HG03432 (cell line): ENCODE measurements around the gene MCM10.

Experiments used
- ATAC-seq: cut with Tn5 transposase; IDR thresholded peaks from one replicate; pipeline ENCODE4 v1.9.1; 2021; ENCODE audit warnings: mild to moderate bottlenecking, moderate library complexity; ENCODE audit not compliant: unreplicated experiment

Gene MCM10

DNA sequence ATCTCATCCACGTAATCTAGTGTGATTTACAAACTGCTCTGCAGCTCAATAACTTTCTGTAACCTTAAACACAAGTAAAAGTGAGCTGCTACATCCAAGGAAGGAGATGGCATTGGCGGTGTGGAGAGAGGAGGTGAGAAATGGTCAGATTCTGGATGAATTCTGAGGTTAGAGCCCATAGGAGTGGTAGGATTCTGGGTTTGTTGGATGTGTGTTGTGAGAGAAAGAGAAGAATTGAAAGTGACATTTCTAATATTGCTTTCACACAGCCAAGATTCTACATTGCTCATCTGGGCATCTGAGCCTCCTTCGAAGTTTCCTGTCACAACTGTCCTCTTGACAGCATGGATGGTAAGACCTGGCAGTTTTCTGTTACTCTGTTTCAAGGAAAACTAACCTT is 2.5 kb downstream of the MCM10 start:
- no peak for ATAC-seq

DNA sequence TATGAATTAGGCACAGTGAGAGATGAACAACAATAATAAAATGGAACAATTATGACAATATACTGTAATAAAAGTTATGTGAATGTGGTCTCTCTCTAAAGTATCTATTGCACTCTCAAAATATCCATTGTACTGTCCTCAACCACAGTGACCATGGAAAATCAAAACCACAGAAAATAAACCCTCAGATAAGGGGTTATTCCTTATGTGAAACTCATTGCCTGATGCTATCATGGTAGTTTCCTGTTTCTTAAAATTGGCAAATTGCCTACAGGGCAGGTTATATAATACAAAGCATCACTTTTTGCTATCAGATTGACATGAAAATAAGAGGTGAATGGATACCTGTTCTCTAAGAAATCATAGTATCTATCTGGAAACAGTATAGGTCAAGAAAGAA is 3.8 kb downstream of the MCM10 start:
- ATAC-seq: no peak

DNA sequence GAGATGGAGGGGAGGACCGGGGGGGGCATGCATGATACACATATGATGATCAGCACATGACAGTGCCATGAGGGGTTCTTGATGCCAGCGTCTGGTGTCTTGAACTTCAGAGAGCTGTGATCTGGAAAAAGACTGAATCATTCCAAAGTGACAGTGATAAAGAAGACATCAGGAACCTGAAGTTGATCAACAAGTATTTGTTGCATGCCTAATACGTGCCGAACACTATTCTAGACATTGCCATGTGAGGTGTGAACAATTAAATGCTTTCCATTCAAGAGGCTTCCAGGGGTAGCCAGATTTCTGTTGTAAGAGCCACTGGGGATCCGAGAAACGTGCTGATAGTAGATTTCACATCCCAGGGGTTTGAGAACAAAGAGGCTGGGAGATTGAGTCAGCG is 6.2 kb downstream of the MCM10 start:
- ATAC-seq: no peak

GRCh38 chr10:13168781-13169180 is 7.4 kb downstream of the MCM10 start:
- ATAC-seq: no peak

DNA sequence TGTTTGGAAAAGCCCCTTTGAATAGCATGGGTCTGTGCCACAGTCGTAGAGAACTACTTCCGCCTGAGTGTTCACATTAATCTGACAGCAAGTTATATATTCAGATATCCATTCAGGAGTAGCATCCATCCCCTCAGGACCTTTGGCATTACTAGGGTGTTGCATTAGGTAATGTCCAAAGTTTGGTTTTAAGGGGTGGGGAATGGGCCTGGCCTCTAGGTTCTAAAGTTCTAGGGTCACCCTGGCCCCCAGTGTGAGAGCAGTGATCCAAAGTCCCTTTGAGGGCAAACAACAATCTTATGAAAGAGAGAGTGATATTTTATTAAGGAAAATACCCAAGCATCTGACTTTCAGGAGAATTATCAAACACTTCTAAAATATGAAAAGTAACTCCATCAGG is 12.3 kb downstream of the MCM10 start:
- ATAC-seq: no peak

DNA sequence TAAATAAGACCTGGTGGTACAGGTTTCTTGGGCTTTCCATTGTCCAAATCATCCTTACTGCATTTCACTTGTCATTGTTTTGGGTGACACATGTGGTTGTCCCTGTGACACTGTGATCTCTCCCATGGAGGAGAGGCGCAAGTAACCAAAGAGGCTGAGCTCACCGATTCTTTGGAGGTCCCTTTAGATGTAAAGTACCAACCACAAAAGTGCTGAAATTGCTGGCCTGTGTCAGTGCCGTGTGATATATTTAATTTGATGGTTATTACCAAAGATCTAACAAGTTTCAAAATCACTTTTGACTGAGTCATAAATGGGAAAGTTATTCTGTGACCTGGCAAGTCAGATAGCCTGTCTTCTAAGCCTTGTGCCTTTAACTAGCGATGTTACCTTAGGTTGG is 19.4 kb downstream of the MCM10 start:
- peak; percentile 52 for ATAC-seq

DNA sequence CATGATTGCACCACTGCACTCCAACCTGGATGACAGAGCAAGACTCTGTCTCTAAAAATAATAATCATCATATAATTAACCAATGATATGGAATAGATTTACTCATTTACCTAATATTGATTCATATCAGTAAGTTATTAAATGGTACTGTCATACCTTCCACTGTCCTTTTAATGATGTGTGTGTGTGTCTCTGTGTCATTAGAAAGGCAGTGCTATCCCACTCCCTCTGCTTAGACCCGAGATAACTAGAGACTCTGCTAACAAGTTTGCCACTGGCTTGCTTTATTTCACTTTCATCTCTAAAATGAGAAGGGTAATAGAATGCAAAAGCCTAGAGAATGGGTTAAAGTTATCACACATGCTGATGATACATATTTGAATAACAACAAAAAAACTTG is 21.1 kb downstream of the MCM10 start:
- no peak for ATAC-seq

- peak; percentile 62 for ATAC-seq
Measured at GRCh38 chr10:13183625-13184024, 22.3 kb downstream of the MCM10 start.

GRCh38 chr10:13184276-13184675 is 22.9 kb downstream of the MCM10 start:
- no peak for ATAC-seq

- ATAC-seq: no peak
Measured at GRCh38 chr10:13184730-13185514, 23.6 kb downstream of the MCM10 start.

GRCh38 chr10:13187135-13187534 is 25.8 kb downstream of the MCM10 start:
- ATAC-seq: no peak

DNA sequence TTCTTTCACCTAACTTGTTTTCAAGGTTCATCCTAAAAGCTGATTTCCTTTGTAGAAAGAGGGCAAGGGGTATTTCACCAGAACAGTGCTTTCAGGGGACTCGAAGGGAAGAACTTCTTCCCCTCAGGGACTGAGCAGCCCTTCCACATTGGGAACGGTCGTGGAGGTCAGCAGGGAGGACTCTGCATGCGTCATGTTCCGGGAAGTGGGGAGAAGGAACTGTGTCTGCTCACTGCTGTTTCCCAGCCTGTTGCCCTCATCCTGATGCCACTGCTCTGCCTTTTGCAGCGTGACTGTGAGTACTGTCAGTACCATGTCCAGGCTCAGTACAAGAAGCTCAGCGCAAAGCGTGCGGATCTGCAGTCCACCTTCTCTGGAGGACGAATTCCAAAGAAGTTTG is 27.2 kb downstream of the MCM10 start:
- ATAC-seq: no peak

DNA sequence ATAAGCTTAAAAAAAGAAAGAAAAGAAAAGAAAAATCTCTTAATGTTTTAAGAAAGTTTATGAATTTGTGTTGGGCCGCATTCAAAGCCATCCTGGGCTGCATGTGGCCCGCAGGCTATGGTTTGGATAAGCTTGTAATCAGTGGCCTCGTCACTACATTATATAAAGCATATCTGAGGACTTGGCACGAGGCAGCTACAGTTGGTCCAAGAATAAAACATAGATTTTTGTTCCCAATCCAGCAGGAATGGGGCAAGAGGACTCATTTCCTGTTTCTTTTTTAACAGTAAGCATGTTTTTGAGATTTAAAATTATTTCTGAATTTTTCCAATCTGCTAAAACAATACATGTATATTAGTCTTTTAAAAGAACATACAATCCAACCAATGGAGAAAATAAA is 28.6 kb downstream of the MCM10 start:
- ATAC-seq: no peak

- ATAC-seq: no peak
Measured at GRCh38 chr10:13190816-13191215, 29.5 kb downstream of the MCM10 start.

DNA sequence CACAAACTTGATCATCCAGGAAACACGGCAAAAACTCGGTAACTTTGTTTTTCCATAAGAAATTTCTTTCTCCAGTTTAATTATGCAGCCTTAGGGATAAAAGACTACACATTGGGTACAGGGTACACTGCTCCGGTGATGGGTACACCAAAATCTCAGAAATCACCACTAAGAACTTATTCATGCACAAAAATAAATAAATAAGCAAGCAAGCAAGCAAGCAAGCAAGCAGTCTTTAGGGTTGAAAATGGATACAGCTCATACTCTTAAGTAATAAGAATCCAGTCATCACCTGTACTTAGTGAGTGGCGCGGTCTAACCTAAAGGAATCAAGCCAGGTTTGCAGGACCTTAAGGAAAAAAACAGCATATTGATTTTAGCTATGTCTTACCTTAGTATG is 30.0 kb downstream of the MCM10 start:
- no peak for ATAC-seq

DNA sequence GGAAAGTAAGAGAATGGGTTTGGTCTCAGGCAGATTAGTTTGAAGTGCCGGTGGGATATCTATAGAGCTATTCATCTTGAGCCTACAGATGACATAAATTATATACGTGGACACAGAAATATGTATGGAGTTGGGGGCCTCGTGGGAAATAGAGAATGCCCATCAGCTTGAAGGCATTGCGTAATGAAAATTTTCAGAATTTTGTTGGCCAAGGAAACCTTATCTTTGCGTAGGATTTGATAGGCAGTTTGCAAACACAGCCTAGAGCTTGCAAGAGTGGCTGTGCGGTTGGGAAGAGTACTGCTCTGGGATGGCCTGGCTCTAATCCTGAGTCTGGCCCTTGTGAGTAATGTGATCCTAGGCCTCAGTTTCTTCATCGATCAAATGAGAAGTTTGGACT is 32.3 kb downstream of the MCM10 start:
- ATAC-seq: no peak

DNA sequence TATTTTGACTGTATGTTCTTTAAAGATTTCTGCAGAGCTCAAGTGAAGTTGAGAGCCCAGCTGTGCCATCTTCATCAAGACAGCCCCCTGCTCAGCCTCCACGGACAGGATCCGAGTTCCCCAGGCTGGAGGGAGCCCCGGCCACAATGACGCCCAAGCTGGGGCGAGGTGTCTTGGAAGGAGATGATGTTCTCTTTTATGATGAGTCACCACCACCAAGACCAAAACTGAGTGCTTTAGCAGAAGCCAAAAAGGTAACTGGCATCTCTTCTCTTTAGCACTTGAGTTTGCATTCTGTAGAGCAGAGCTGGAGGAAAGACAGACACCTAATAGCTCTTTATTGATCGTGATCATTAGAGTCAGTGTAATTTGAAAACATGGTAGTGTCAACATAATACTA is 33.7 kb downstream of the MCM10 start:
- ATAC-seq: no peak

- no peak for ATAC-seq
Measured at GRCh38 chr10:13201132-13201531, 39.8 kb downstream of the MCM10 start.

DNA sequence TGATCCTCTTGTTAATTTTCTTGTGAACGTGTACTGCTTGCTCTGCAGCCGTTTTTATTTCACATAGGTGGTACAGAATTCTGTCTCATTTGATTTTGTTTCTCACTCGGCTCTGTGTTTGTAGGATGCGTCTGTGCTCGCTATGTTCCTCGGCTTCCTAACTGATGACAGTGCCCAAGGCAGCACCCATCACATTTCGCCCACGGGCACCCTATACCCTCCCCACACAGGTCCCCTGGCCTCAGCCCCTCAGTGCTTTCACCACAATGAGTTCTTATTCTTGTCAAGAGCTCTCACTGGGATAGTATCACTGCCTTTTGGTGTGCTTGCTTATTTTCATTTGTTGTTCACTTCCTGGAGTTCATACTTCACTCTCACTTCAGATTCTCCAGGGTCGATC is 44.7 kb downstream of the MCM10 start:
- ATAC-seq: no peak

DNA sequence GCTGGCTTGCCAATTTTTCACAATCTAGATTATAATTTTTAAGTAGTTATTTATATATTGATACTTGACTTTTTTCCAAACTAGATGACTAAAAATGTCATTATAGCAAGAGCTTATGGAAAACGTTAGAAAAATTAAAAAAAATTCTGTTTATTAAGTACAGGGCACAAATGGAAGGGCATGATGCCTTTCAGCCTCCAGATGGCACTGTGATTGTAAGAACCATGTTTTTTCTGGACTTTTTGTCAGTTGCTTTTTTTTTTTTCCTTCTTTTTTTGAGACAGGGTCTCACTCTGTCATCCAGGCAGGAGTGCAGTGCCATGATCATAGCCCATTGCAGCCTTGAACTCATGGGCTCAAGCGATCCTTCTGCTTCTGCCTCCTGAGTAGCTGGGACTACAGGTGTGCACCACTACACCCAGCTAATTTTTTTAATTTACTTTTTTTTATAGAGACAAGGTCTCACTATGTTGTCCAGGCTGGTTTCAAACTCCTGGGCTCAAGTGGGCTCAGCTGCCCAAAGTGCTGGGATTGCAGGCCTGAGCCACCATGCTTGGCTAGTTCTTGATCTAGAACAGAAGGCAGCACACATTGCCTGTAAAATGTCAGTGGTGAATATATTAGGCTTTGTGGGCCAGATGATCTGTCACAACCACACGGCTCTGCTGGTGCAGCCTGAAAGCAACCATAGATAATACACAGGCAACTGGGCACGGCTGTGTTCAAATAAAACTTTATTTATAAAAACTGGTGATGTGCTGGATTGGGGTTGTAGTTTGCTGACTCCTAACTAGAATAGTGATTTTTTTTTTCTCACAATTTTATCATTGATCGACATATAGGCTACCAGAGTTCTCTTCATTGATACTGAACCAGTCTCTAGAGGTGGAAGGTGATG is 45.4 kb downstream of the MCM10 start:
- ATAC-seq: no peak

DNA sequence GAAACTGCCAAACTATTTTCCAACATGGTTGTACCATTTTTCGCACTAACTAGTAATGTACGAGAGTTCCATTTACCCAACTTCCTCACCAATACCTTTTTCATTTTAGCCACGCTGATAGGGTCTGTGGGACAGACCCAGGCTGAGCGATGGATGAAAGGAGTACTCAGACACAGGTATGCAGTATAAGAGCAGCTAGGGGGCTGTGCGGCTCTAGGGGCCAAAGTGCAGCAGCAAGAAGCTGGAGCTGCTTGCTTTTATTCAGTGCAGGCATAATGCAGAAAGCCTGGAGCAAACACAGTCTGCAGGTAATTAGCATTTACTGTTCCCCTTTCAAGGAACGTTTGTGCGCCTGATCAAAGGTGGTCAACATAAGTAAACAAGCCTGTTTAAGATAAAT is 51.8 kb downstream of the MCM10 start:
- ATAC-seq: no peak

GRCh38 chr10:13218878-13219277 is 57.5 kb downstream of the MCM10 start:
- no peak for ATAC-seq
